Measurements from ENCODE around the gene TMEM167B. TPM values are rescaled to one million over a fixed set of nuclear protein-coding genes. Genes with fewer than 3 reads are reported as not detected.

Gene TMEM167B
- total RNA-seq, 1 experiment from 2014 or later: 15.6 TPM

- Mint-ChIP-seq H3K27ac (no peak overlapping the region), H3K4me1 (no peaks in the 10 kb centered on the region), H3K4me3 (no peak overlapping the region), H3K36me3 (no peaks in the 10 kb centered on the region), H3K27me3 (ENCODE audit: low read depth) (no peaks in the 10 kb centered on the region), H3K9me3 (no peaks in the 10 kb centered on the region)
- ATAC-seq (no peak), DNase-seq (ENCODE audit: low spot score) (no peak)
- POLR2A ChIA-PET: no interaction called here
- CTCF ChIA-PET: interaction anchor here (1.3 kb wide), 1 partner anchor 57 kb away, joined by 3 read pairs; no protein-coding TSS in a partner anchor
- TF ChIP-seq GRHL2 (CRISPR knock-in tag; IDR thresholded peaks at IDR 0.05; ENCODE audit: insufficient replicate concordance, severe bottlenecking): no peak
- no peak for TF ChIP-seq ZNF671 (CRISPR knock-in tag; IDR thresholded peaks at IDR 0.05)
- no peak for TF ChIP-seq SMAD3 (CRISPR knock-in tag; IDR thresholded peaks at IDR 0.05; ENCODE audit: borderline replicate concordance)
- no peak for TF ChIP-seq E2F1 (CRISPR knock-in tag; IDR thresholded peaks at IDR 0.05)
- TF ChIP-seq IRF1 (CRISPR knock-in tag; IDR thresholded peaks at IDR 0.05): no peak
- TF ChIP-seq ATF6 (CRISPR knock-in tag; IDR thresholded peaks at IDR 0.05): no peak
- TF ChIP-seq FOXP4 (CRISPR knock-in tag; IDR thresholded peaks at IDR 0.05): no peak
- TF ChIP-seq ETV6 (CRISPR knock-in tag; IDR thresholded peaks at IDR 0.05): no peak
- TF ChIP-seq JUN (CRISPR knock-in tag; IDR thresholded peaks at IDR 0.05): no peak
- no peak for TF ChIP-seq CTCF (IDR thresholded peaks at IDR 0.05)
- TF ChIP-seq USF1 (CRISPR knock-in tag; IDR thresholded peaks at IDR 0.05): no peak
- TF ChIP-seq PRDM15 (CRISPR knock-in tag; IDR thresholded peaks at IDR 0.05): no peak
Measured at GRCh38 chr1:109136766-109137165, 46.2 kb downstream of the TMEM167B start.

- POLR2A ChIA-PET: no interaction called here
- Mint-ChIP-seq H3K27me3 (ENCODE audit: low read depth) (no peaks in the 10 kb centered on the region), H3K27ac (no peak overlapping the region)
Measured at GRCh38 chr1:109137958-109138357, 47.4 kb downstream of the TMEM167B start.

More at GRCh38 chr1:109137958-109138357, 47.4 kb downstream of the TMEM167B start:
- ATAC-seq (no peak), DNase-seq (ENCODE audit: low spot score) (no peak)
- TF ChIP-seq SMAD4 (CRISPR knock-in tag; IDR thresholded peaks at IDR 0.05): no peak
- TF ChIP-seq SMAD3 (CRISPR knock-in tag; IDR thresholded peaks at IDR 0.05; ENCODE audit: borderline replicate concordance): no peak
- no peak for TF ChIP-seq NR2C2 (CRISPR knock-in tag; IDR thresholded peaks at IDR 0.05)
- TF ChIP-seq FOXP1 (CRISPR knock-in tag; IDR thresholded peaks at IDR 0.05; ENCODE audit: borderline replicate concordance): no peak
- no peak for TF ChIP-seq PREB (CRISPR knock-in tag; IDR thresholded peaks at IDR 0.05; ENCODE audit: borderline replicate concordance)
- no peak for TF ChIP-seq ZNF263 (CRISPR knock-in tag; IDR thresholded peaks at IDR 0.05; ENCODE audit: low read depth)
- TF ChIP-seq ZNF219 (CRISPR knock-in tag; IDR thresholded peaks at IDR 0.05; ENCODE audit: borderline replicate concordance): no peak
- TF ChIP-seq ZNF317 (CRISPR knock-in tag; IDR thresholded peaks at IDR 0.05; ENCODE audit: borderline replicate concordance, low read depth): no peak
- CTCF ChIA-PET: interaction anchor here (1.3 kb wide), 1 partner anchor 56 kb away, joined by 3 read pairs; no protein-coding TSS in a partner anchor
- no peaks in the 10 kb centered on the region for H3K9me3 Mint-ChIP-seq
- no peak overlapping the region for H3K4me3 Mint-ChIP-seq
- no peaks in the 10 kb centered on the region for H3K4me1 Mint-ChIP-seq
- H3K36me3 Mint-ChIP-seq: no peaks in the 10 kb centered on the region
